Measurements from ENCODE around the gene WWC1.
"Not testable (repeated sequence)": the region's sequence is repeated elsewhere in the genome, so short reads cannot be mapped to it uniquely, and the experiment has no call there.

The WWC1 gene

DNA sequence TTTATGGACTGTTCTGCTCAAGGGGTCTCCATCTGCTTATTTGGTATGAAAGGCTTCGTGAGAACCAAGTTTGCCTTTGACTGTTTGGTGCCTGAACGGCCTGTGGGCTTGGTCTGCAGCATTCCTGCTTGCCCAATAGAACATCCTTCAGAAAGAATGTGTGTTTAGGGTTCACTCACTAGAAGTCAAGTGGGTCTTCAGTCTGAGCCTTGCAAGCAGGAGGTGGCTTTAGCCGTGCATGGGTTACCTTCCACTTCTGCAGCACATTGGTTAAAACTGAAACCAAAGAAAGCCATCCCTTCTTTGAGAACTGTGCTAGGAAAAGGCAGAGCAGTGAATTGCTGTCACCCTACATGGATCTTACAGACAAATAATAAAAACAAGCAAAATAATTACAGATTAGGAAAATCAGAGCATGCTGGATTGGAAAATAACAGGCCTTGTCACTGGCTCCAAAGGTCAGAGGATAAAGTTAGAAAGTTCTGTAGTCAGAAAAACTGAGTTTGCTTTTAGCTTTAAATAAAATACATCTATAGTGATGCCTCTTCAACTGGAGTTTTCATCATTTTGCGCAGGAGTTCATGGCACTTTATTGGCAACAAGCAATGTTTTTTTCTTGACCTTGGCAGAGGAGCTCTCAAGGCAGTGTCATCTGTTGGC, 16.6 kb downstream of the WWC1 start:
- DNase-seq (ENCODE audit: low read depth in 2 of 3, low spot score in 1 of 3) = no peak

DNA sequence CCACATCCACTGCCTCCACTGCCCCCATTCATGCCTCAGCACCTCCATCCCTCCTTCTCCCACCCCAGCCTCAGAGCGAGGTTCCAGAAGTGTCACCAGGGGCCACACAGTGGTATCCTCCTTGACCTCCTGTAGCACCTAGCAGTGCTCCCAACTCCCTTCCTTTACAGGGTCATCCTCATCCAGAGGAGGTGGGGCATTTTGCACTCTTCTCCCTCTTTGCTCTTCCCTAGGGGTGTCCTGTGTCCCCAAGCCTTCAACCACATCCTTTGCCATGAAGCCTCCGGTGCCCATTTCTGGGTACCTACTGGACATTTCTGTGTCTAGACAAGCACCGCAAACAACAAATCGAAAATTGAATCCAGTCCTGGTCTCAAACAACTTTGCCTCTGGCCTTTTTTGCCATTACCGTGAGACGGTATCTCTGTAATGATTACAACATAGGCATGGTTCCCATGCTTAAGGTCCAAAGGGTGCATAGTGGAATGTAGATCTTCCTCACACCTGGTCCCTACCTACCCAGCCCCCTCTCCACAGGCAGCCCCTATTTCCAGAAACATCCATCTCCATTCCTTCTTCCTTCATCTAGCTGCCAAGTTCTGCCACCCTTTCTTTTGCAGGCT, 17.6 kb downstream of the WWC1 start:
- DNase-seq (ENCODE audit: low read depth in 2 of 3, low spot score in 1 of 3) = no peak

DNA sequence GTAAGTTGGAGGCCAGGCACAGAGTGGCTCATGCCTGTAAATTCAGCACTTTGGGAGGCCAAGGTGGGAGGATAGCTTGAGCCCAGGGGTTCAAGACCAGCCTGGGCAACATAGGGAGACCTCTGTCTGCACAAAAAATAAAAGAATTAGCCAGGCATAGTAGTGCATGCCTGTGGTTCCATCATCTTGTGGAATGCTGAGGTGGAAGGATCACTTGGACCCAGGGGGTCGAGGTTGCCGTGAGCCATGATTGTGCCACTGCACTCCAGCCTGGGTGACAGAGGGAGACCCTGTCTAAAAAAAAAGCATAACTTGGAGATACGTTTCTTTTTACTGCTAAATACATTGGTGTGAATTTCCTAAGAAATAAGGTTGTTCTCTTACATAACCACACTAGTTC, 19.1 kb downstream of the WWC1 start:
- not testable (repeated sequence) for DNase-seq (ENCODE audit: low read depth in 2 of 3, low spot score in 1 of 3)

DNA sequence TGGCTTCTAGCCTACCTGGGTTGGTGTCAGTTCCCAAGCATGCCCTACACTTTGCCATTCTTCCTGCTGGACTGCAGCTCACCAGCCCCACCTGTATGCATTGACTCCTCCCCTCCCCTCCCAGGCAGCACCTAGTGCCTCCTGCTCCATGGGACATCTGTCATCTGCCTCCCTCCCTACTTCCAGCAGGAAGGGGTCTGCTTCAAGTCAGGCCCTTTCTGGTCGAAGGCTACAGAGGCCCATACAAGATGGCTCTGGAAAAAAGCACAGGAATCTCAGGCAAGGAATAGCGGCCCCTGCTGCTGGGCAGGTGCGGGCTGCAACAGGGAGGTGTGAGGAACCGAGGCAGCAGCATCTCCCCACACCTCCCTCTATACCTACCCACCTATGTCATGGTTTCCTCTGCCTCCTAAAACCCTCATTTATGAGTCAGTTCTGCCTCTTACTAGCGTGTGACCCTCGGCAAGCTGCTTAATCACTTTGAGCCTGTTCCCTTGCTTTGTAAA, 19.7 kb downstream of the WWC1 start:
- no peak for DNase-seq (ENCODE audit: low read depth in 2 of 3, low spot score in 1 of 3)

DNA sequence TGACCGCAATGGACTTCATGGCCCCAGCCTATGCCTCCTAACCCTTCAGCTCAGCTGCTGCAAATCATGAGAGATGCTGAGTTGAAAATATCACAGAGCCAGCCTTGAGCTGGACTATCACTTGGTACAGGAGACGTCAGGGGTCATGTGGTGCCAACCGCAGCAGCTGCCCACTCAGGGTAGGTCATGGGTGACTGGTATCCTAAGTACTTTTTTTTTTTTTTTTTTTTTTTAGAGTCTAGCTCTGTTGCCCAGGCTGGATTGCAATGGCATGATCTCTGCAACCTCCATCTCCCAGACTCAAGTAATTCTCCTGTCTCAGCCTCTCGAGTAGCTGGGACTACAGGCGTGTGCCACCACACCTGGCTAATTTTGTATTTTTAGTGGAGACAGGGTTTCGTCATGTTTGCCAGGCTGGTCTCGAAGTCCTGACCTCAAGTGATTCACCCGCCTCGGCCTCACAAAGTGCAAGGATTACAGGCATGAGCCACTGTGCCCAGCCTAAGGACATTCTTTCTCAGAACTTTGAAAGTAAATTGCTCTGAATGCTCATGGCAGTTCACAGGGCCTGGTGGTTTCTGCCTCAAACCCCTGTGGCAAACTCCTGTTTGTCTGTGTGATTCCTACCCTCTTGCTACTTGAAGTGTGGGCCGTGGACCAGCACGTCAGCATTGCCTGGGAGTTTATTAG, 21.3 kb downstream of the WWC1 start:
- DNase-seq (ENCODE audit: low read depth in 2 of 3, low spot score in 1 of 3) = no peak

DNA sequence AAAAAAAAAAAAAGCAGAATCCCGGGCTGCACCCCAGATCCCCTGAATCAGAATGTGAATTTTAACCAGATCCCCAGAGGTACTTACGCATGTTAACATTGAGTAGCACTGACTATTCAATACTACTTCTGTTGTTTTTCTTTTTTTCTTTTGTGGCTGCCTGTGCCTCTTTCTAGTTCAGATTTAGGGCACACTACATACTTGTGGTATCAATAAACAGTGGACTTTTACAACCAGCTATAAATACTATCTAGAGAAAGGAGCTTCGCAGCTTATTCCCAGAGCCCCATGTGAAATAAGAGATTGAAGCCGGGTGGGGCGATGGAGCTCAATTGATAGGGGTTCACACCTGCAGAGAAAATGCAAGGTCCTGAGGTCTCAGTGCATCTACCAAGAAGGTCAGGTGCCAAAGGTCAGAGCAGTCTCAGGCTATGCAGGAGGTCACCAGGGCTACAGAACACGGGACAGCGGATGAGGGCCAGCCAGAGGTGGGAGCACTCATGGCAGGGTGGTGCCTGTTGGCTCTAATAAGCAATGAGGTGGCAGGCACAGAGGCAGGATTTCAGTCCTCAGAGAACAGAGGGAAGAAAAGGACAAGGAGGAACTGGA, 22.3 kb downstream of the WWC1 start:
- no peak for DNase-seq (ENCODE audit: low read depth in 2 of 3, low spot score in 1 of 3)

DNA sequence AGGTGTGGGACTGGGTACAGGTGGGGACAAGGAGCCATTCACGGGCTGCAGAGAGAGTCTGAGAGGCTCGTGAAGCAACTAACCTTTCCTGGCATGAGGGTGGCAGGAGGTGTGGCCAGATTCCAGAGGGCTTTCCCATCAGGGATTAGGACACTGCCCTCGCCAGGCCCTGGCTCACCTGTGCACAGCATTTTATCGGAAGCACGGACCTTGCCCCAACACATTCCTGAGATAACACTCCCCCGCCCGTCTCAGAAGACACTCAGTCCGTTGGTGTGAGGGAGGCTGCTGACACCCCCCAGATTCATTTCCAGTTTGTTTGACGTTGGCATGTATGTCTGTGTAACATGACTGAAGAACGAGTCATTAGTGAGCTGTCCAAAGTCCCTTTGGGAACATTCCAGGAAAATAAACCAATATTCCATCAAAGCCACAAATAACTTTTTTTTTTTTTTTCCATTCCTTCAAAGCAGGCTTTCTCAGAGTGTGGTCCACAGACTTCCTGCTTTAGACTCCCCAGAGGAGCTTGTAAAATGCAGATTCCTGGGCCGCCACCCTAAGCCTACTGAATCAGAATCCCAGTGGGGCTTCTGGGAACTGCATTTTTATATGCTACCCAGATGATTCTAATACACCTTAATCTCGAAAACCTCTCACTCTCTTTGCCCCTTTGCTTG, 23.4 kb downstream of the WWC1 start:
- no peak for DNase-seq (ENCODE audit: low read depth in 2 of 3, low spot score in 1 of 3)

DNA sequence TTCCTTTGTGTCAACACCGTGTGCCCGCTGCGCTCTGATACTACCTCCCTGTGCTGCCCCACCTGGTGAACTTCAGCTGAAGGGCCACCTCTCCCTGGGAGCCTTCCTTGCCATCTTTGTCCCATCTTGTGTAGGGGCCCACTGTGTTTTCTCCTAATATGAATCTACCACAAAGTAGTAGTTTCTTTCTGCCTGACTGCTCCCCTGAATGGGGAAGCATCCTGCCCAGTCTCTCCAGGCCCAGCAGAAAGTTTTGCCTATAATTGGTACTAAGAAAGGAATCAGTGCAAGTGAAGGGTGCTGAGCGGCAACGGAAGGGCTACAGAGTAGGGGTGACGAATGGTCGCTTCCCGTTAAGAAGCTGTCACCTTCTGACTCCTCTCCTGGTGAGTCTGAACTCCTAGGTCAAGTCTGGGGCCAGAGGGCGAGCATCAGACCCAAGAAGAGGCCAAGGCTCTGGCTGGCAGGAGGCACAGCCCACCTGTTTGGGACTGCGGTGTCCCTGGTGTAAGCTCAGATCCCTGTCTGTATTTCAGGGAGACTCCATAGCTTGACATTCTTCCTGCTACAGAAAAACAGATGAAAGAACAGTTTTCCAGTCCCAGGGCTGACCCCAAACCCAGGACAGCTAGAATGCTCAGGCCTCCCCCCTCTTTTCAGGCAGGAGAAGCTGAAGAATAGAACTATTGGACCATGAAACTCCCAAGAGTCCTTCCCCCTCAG, 24.1 kb downstream of the WWC1 start:
- no peak for DNase-seq (ENCODE audit: low read depth in 2 of 3, low spot score in 1 of 3)

DNA sequence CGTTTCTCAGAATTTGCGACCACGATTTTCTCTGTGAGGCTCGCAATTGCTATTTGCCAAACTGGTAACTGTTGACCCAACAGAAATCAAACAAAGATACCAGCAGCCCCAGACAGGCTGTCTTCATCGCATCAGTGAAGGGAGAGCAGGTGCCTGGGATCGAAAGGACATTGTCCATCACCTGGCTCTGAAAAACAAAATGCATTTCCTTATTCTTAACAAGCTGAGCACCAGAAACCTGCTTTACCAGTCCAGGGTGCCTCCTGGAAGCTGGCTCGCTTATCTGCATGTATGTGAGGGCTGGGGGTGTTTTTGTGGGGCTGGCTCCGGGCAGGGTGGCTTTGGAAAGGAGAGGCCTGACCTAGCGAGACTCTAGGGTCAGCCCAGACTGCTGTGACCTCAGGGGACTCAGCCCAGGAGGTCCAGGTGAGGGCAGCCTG, 24.7 kb downstream of the WWC1 start:
- DNase-seq (ENCODE audit: low read depth in 2 of 3, low spot score in 1 of 3) = no peak

DNA sequence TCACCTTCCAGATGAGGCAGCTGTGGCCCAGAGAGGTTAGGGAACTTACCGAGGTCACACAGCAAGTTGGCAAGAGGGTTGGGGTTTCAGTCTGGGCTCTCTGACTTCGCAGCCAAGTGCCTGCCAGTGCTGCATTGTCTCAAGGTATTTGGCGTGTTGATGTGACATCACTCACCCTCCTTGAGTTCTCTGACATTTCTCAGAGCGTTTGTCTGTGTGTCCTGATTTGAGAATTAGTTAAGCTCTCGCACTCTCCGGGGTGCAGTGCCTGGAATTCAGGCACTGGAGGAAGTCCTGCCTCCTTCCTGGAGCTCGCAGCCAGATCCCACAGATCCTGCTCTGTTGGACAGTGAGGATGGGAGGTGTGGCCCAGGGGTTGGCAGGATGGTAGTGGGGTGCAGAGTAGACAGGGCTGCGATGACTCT, 25.7 kb downstream of the WWC1 start:
- DNase-seq (ENCODE audit: low read depth in 2 of 3, low spot score in 1 of 3) = no peak

DNA sequence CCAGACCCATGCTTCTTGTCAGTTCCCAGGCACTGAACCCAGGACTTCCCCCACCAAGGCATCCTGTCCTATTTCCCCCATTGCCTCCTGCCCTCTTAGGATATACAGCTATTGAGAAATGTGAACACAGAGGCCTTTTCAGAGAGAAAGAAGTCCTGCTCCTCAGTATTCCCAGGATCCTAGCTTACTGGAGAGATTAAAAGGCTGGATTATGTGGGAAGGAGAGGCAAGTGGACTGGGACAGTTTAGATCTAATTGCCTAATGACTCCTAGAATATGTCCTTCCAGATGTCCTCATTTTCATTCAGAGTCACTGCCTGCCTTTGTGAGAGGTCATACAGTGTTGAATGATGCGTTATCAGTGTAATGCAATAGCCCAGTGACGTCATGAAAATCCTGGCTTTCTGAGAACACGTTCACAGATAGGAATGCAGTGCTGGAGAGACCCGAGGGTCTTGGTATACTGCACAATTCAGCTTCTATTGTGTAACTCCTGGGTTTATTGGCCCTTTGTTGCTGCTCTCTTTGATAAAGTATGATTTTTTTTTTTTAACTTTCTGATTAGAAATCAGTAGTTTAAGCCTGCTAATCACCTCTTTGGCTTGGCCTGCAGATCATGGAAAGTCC, 26.2 kb downstream of the WWC1 start:
- no peak for DNase-seq (ENCODE audit: low read depth in 2 of 3, low spot score in 1 of 3)

DNA sequence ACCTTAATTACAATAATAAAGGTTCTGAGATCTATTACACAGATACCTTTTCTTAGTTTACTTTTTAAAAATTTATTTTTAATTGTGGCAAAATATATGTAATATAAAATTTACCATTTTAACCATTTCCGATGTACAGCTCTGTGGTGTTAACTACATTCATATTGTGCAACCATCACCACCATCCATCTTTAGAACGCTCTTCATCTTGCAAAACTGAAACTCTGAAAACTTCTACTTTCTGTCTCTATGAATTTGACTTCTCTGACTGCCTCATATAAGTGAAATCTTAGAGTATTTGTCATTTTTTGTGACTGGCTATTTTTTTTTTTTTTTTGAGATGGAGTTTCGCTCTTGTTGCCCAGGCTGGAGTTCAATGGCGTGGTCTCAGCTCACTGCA, 26.8 kb downstream of the WWC1 start:
- no peak for DNase-seq (ENCODE audit: low read depth in 2 of 3, low spot score in 1 of 3)

DNA sequence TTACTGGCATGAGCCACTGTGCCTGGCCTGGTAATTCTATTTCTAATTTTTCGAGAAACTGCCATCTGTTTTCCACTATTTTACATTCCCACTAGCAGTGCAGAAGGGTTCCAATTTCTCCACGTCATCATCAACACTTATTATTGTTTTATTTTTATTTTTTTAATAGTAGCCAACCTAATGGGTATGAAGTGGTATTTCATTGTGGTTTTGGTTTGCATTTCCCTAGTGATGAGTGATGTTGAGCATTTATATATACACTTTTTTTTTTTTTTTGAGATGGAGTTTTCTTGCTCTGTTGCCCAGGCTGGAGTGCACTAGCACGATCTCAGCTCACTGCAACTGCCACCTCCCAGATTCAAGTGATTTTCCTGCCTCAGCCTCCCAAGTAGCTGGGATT, 28.3 kb downstream of the WWC1 start:
- no peak for DNase-seq (ENCODE audit: low read depth in 2 of 3, low spot score in 1 of 3)

DNA sequence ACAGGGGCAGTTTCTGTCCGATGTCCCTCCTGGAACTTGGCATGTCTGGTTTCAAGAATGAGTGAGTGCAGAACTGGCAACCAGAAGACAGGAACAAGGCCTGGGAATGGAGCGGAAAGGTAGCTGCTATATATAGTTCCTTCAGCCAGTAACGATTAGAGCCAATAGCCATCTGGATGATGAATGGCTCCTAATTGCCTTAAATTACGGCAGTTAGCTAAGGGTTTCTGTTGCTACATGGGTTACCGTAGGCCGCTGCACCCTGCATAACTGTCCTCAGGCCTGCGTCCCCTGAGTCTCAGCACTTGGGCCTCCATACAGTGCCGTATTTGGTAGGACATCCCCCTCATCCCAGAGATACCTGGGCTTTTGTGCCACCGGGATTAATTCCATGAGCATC, 29.4 kb downstream of the WWC1 start:
- no peak for DNase-seq (ENCODE audit: low read depth in 2 of 3, low spot score in 1 of 3)

DNA sequence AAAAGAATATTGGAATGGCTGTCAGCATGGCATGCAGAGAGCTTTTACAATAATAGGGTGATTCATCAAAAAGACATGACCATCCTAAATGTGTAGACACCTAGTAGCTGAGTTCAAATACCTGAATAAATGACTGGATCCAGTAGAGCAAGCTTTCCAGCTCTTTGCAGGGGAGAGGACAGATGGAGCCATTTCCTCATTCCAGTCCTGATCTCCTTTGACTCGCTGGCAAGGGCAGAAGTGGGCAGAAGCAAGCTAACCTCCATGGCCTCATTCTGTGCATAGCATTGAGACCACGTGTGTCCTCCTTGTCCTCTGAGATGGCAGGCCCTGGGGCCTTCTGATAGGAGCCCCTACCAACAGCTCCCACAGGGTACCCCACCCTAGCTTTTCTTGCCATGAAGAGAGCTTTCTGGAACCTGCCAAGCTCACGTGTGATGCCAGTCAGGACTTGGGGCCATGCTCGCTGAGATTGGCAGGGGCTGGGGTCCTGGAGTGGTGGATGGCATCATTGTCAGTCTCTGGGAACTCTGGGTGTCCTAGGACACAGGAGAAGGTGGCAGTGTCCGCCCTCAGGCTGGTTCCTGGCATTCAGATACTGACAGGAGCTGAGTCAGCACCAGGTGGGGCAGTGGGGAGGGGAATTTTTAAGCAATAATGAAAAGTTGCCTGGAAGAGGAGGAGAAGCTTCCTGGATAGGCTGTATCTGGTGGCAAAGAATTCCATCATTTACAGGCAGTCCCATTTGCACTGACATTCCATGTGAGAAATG, 33.6 kb downstream of the WWC1 start:
- no peak for DNase-seq (ENCODE audit: low read depth in 2 of 3, low spot score in 1 of 3)

DNA sequence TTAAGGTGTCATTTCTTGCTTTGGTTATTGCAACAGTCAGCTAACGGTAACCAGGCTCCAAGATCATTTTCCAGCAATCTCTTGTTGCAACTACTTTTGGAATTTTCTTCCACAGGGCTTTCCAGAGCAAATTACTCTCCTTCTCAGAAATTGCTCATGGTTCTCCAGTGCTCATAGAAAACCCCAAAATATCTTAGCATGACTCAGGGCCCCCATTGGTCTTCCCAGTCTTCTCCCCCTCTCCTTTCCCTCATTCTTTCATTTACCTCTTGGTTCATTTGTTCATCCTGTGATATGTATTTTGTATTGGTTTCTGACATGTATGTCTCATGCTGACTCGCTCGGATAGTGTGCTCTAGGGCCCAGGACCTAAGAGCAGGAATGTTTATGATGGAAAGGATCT, 35.6 kb downstream of the WWC1 start:
- no peak for DNase-seq (ENCODE audit: low read depth in 2 of 3, low spot score in 1 of 3)

DNA sequence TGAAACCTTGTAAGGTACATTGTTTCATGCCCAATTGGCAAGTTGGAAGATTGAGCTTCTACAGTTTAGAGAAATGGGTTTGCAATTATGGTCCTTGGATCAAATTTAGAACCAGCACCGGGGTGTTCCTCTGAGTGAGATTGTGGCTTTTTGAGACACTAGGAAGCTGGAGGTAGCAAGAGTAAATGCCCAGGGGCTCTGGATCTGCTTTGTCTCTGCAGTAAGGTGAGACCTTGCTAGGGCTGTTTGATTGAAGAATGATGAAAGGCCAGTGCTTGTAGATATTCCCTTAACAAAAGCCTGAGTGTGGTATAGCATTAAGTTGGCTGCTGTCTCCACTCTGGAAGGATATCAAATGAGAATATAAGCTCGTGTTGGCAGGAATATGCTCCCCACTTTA, 36.0 kb downstream of the WWC1 start:
- no peak for DNase-seq (ENCODE audit: low read depth in 2 of 3, low spot score in 1 of 3)

DNA sequence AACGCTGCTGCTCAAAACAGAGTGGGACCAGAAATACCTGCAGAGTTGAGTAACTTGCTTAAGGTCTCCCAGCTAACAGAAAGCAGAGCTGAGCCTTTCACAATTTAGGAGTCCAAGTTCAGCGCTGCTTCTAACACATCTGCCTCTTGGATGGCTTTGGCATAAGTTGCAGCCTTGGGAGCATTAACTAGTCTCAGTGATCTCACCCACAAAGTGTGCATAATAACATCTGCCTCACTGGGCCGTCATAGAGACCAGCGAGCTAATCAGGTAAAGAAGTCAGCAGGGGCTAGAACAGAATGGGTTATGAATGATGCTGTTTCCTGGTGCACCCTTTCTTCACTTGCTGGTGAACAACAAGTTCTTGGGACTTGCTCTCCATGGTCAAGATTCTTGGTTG, 36.5 kb downstream of the WWC1 start:
- DNase-seq (ENCODE audit: low read depth in 2 of 3, low spot score in 1 of 3) = no peak

DNA sequence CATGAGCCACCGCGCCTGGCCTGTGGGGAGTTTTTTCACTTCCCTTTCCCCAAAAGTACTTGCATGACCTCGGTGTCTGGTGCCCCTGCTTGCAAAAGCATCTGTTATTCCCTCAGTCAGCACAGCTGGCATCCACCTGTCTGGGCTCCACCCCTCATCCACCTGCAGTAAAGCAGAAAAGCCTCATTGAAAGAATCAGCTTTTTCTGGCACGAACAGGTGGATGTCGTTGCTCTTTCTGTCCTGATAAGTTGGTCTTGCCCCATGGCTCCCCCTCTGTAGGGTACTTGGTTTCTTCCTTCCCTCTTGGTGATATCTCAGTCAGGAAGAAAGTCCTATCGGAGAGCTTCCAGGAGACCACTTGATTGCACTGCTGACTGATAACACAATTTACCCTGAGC, 37.4 kb downstream of the WWC1 start:
- DNase-seq (ENCODE audit: low read depth in 2 of 3, low spot score in 1 of 3) = no peak

DNA sequence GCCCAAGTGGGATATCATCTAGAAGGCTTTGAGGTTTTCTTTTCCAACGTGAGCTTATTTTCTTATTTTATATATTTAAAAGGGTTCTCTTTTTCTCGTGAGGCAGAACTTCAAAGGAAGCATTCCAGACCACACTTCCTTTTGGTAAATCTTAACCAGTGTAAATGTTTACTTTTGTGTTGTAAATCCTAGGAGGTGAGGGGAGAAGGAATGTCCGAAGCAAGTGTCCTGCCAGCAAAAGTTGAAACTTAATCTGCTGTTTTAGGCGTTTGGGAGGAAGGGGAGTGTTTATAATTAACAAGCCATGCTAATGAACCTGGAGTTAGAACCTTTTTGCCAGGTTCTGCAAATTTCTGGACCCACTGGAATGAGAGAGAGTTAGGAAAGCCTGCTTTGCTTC, 37.9 kb downstream of the WWC1 start:
- no peak for DNase-seq (ENCODE audit: low read depth in 2 of 3, low spot score in 1 of 3)
